Lower leg skin (tissue), 3 donors: ENCODE measurements around the gene PRDM4.

Source experiments
- CTCF ChIP-seq, 3 donors: fragments of 450-650 bp; IDR thresholded peaks; one replicate each; pipeline ENCODE4 v1.5.1; 2016; ENCODE audit warnings: antibody characterized with exemption in 3 of 3, mild to moderate bottlenecking in 3 of 3, moderate library complexity in 2 of 3
- POLR2A ChIP-seq, 2 donors: fragments of 450-650 bp; IDR thresholded peaks; one replicate each; pipeline ENCODE4 v1.6.1; 2016 to 2017; ENCODE audit warnings: antibody characterized with exemption in 2 of 2, mild to moderate bottlenecking in 1 of 2, moderate library complexity in 1 of 2

- TF ChIP-seq CTCF (IDR thresholded peaks at IDR 0.05), result no peak
- no peak for TF ChIP-seq POLR2A (IDR thresholded peaks at IDR 0.05)
These were observed 56.9 kb downstream of the PRDM4 start for GRCh38 chr12:107704041-107704440.
